Hematopoietic multipotent progenitor cell treated with erythropoietin and hydrocortisone succinate and interleukin-3 and kit ligand, for 8 days (in vitro differentiated cells): ENCODE results near the gene MAPKAP1.

Source experiments
- DNase-seq: peaks from one replicate; pipeline ENCODE4 v3.0.0-alpha.2; 2015

The MAPKAP1 gene

GRCh38 chr9:125672876-125673275, 34.1 kb downstream of the MAPKAP1 start:
- no peak for DNase-seq

GRCh38 chr9:125663127-125663526, 43.9 kb downstream of the MAPKAP1 start:
- DNase-seq, result no peak

GRCh38 chr9:125660557-125660956, 46.5 kb downstream of the MAPKAP1 start:
- DNase-seq, result no peak

GRCh38 chr9:125659954-125660353, 47.1 kb downstream of the MAPKAP1 start:
- no peak for DNase-seq

GRCh38 chr9:125659201-125659840, 47.7 kb downstream of the MAPKAP1 start:
- no peak for DNase-seq

GRCh38 chr9:125656560-125656959, 50.4 kb downstream of the MAPKAP1 start:
- no peak for DNase-seq

- no peak for DNase-seq
Measured at GRCh38 chr9:125655691-125656410, 51.2 kb downstream of the MAPKAP1 start.

- DNase-seq, result no peak
Measured at GRCh38 chr9:125655066-125655633, 51.9 kb downstream of the MAPKAP1 start.

- no peak for DNase-seq
Measured at GRCh38 chr9:125654121-125654520, 52.9 kb downstream of the MAPKAP1 start.

- no peak for DNase-seq
Measured at GRCh38 chr9:125653325-125653724, 53.7 kb downstream of the MAPKAP1 start.

- DNase-seq, result no peak
Measured at GRCh38 chr9:125652759-125653158, 54.2 kb downstream of the MAPKAP1 start.

GRCh38 chr9:125652233-125652594, 54.8 kb downstream of the MAPKAP1 start:
- DNase-seq, result no peak

GRCh38 chr9:125651576-125652232, 55.3 kb downstream of the MAPKAP1 start:
- no peak for DNase-seq

- no peak for DNase-seq
Measured at GRCh38 chr9:125650271-125650737, 56.7 kb downstream of the MAPKAP1 start.

GRCh38 chr9:125649826-125650225, 57.2 kb downstream of the MAPKAP1 start:
- DNase-seq, result no peak

GRCh38 chr9:125649315-125649714, 57.7 kb downstream of the MAPKAP1 start:
- DNase-seq, result no peak

GRCh38 chr9:125648294-125648693, 58.7 kb downstream of the MAPKAP1 start:
- DNase-seq, result no peak

GRCh38 chr9:125646621-125647100, 60.3 kb downstream of the MAPKAP1 start:
- no peak for DNase-seq

GRCh38 chr9:125646217-125646616, 60.8 kb downstream of the MAPKAP1 start:
- no peak for DNase-seq

GRCh38 chr9:125644819-125645507, 62.0 kb downstream of the MAPKAP1 start:
- no peak for DNase-seq

- no peak for DNase-seq
Measured at GRCh38 chr9:125642311-125642710, 64.7 kb downstream of the MAPKAP1 start.

- DNase-seq, result no peak
Measured at GRCh38 chr9:125639057-125639456, 68.0 kb downstream of the MAPKAP1 start.
